Lung microvascular endothelial cell (primary cell): Measurements from ENCODE around the gene ZPR1. TPM values are rescaled to one million over a fixed set of nuclear protein-coding genes. Genes with fewer than 3 reads are reported as not detected.
"Not testable (repeated sequence)": the region's sequence is repeated elsewhere in the genome, so short reads cannot be mapped to it uniquely, and the experiment has no call there.

Experiments
- DNase-seq, 2 donors: peaks; one replicate each; pipeline versions ENCODE4 v3.0.0 to v3.0.0-alpha.2; 2010; ENCODE audit warnings: low read depth in 2 of 2
- total RNA-seq: library from RNA; depleted of rRNA; stranded (reverse); fragments of >200 nt; gene quantifications from 2 replicates; pipeline ENCODE4 v1.2.1, GENCODE V29; 2014

ZPR1 gene
- total RNA-seq, 1 donor from 2014 or later = 18.3 TPM

DNA sequence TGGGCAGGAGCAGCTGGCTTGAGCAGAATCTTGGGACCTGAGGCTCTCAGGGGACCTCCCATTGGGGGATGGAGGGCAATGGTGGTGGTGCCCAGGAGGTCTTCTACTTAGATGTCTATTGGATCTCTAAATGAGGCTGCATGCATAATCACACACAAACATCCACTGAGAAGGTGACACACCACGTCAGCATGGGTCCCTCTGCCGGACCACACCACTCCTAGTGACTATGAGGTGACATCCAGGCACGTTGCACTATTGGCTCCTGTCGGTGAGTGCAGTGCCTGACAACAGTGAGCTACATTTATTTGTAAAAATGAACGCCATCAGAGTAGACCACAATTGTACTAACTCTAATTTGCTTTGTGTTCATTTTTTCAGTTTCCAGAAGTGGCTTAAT is 37.6 kb upstream of the ZPR1 start:
- no peak for DNase-seq

DNA sequence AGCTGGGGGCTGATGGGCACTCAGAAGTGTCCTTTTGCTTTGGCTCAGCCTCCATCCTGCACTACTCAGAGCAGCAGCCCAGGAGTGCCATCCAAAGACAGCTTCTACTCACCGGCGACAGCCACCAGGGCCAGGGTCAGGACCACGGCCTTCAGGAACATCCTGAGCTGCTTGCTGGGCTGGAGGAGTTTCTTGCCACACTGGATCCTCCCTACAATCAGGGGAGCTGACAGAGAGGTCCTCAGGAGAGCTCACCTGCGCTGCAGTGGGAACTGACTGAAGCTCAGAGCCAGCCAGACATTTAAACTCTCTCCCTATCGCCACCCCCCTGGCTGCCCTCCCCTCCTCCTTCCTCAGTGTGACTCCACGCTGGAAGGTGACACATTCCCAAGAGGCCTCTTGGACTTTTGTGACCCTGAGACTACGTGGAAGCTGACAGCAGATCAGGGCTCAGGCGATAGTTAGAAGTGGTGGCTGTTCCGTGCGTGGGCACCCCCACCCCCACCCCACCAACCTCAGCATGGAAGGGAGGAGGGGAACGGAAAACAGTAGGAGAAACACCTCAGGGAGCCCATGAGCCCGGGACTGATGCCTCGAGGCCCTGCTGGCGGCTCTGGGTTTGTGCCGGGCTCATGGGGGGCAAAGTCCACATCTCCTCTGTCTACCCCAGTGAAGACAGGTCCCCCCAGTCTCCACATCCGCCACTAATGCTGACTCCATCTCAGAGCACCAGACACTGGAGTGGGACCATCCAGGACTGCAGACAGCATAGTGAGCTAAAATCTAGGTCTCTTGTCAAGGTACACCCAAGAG is 35.4 kb upstream of the ZPR1 start, which contains the start of gene APOA4:
APOA4 (minus strand) TSS at position 274 of the 813 bp plus-strand sequence; CDS start at position 161, 113 bp downstream.
- DNase-seq = no peak

DNA sequence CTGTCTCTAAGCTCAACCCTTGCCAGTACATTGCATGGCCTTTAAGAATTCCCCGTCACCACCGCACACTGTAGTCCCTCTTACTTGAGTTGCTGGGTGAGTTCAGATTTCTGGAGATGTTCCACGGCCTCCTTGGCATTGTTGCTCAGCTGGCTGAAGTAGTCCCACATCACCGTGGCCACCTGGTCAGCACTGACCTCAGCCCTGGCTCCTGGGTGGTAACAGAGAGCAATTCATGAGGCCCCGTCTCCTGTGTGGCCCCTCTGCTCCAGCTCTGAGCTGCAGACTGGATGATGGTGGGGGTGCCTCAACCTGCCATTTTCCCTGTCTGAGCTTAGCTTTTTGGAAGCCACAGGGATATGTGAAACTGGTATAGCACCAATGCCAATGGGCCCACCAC is 34.8 kb upstream of the ZPR1 start:
- DNase-seq = no peak

DNA sequence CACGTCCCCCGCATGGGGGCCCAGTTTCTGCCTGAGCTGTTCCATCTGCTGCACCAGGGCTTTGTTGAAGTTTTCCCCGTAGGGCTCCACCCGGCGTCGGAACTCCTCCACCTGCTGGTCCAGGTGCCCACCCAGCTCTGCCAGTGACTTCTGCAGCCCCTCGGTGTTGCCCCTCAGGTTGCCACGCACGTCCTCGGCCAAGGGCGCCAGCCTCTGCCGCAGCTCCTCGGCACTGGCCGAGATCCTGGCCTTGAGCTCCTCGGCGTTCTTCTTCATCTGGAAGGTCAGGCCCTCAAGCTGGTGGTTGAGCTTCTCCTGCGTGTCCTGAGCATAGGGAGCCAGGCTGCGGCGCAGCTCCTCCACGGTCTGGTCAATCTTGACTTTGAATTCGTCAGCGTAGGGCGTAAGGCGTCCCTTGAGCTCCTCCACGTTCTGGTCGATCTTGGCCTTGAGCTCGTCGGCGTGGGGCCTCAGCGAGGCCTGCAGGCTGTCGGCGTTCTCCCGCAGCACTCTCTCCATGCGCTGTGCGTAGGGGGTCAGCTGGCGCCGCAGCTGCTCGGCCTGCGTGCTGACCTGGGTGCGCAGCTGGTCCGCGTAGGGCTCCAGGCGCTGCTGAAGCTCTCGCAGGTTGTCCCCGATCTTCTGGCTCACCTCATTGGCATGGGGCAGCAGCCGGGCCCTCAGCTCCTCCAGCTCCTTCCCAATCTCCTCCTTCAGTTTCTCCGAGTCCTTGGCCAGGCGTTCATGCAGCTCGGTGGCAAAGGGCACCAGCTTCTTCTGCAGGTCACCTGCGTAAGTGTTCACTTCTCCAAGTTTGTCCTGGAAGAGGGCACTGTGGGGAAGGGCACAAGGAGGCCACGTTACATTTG is 33.5 kb upstream of the ZPR1 start:
- DNase-seq = no peak

DNA sequence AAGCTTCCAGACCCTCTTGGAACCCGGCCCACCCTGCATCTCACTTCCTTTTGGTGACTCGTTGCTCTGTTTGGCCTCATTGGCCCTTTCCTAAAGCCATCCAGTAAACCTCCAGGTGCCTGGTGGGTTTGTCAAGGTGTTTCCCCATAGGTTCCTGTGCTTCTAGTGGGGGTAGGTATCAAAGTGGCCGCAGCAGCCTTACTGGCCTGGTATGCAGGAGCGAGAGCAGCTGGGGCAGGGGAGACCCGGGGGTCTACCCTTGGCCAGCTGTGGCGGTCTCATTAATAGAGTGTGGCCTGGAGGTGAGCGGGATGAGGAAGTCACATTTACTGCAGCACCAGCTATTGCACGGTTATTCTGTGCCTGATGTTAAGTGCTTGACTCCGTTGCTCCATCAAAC is 31.2 kb upstream of the ZPR1 start:
- no peak for DNase-seq

DNA sequence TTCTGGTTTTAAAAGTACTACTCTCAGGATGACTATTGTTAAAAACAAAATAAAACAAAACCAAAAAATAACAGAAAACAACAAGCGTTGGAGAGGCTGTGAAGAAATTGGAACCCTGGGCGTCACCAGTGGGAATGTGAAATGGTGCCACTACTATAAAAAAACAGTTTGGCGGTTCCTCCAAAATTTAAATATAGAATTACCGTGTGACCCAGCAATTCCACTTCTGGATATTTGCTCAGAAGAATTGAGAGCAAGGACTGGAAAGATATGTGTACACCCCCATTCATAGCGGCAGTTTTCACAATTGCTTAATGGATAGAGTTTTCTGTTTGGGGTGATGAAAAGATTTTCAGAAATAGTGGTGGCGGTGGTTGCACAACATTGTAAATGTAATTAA is 26.7 kb upstream of the ZPR1 start:
- DNase-seq = no peak

DNA sequence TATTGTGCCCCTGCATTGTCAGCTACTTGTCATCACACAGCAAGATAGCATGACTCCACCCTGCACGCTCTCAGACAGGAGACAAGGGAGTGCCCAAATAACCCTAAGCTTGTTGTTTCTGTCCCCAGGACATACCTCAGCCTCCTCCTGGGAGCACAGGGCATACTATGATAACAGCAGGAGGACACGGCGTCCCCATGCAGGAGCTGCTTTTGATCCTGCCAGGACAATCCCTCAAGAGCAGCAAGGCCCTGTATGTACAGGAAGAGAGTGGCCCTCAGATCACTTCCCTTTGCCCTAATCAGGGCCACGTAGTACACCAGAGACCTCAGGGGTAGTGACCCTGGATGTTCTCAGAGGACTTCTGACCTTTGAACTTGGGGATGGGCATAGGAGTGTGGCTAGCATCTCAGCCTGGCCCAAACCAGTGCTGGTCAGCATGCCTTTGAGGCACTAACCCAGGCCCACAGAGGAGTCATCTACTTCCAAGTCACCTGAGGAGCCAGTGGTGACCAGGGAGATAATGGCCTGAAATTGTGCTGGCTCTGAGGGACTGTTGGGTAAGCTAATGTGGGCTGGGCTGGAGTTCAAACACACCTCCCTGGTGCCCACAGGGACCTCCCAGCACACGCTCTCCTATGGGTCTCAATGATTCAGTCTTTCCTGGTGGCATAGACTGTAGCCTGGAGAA is 26.1 kb upstream of the ZPR1 start:
- no peak for DNase-seq

DNA sequence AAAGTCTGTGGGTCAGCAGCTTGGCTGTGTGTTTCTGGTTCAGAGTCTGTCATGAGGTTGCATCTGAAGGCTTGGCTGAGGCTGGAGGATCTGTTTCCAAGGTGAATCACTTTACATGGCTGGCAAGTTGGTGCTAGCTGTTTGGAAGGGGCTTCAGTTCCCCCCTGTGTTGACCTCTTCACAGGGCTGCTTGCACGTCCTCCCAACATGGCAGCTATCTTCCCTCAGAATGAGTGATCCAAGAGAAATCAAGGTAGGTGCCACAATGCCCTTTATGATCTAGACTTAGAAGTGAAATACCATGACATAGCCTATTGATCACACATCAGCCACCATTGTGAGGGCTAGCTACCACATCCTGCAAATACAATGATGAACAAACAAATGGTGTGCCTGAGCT is 25.3 kb upstream of the ZPR1 start:
- DNase-seq = no peak

DNA sequence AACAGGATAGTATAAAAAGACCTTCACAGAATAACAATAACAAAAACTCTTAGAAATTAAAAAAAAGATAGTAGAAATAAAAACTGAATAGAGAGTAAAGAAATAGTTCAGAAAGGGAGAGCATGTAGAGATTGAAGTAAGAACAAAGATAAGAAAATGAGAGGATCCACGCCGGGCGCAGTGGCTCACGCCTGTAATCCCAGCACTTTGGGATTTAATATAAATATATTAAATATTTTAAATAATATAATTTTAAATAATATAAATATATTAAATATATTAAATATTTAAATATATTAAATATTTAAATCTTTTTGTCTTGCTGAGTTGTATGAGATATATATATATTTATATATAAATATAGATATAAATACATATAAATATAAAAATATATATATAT is 24.3 kb upstream of the ZPR1 start:
- no peak for DNase-seq

DNA sequence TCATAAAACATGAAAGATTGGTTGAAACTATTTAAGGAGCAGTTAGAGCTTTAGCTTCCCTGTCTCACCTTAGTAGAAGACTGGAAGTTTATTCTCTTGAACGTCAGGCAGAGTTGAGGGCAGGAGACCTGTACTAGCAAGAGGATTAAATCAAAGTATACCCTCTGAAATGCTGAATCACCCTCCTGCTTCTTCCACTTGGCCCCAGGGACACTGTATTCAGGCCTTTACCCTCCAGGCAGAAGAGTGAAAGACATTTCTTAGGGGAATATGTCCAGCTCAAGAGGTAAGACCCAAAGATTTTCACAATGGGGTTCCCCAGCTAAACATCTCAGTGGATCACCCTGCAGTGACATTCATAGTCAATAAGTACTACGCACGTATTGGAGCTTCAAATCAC is 23.4 kb upstream of the ZPR1 start:
- no peak for DNase-seq

DNA sequence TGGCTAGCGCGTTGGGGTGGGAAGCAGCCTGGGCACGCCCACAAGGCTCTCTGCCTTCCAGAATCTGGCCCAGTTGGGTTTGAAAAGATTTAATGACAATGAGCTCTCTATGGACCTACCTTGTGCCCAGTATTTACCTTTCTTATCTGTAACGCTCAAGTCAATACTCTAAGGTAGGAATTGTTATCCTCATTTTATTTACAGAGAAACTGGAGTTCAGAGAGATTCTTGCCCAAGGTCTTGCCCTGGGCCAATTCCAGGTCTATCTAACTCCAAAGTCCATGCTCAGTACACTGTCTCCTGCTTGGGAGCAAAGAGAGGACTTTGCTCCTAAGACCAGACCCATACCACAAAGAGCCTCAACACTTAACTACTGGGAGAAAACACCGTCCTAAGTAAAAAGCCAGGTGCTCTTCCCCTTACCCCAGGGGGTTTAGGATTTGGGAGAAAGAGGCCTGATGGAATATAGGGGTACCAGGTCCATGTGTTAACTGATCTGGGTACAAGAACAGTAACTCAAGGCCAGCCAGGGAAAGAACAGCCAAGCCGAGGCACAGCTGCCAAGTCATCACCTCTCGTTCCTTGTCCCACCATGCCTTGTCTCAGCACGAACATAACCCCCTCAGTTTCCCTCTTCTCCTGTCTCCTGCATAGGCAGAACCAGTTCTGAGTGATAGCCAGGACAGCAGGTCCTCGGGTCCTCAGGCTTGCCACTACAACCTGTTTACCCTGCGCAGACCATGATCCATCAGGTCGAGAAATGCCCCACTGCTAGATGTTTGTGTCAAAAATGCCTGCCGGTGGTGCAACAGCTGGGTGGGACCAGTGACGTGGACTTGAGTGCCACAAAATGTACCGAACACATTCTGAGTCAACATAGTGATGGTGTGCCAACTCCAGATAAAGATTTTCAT is 20.7 kb upstream of the ZPR1 start:
- peak in 1 of 2 donors; percentile 47 for DNase-seq

DNA sequence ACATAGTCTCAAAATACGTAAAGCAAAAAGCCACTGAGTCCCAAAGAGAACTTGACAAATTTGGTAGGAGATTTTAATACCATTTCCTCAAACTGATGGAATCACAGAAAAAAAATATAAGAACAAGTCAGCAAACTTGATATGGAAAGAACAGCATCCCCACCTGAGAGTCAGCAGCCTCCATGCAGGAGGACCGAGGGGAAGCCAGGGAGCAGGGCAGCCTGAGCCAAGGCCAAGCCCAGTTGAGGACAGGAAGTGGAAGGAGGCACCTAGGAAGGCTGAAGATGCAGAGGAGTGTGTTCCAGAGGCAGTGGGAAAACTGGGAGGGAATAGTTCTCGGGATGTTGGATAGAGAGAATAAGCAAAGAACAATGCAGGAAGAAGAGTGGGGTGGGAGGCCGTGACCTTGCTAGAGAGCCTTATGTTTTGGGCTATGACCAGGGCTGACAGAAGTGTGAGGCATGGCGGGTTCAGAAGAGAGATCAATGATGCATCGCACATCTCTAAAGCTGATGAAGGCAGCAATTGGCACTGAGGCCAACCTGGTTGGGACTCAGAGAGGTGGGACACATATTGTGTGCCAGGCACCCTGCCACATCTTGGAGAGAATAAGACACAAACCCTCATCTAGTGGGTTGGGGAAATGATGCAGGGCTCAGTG is 19.9 kb upstream of the ZPR1 start:
- no peak for DNase-seq

DNA sequence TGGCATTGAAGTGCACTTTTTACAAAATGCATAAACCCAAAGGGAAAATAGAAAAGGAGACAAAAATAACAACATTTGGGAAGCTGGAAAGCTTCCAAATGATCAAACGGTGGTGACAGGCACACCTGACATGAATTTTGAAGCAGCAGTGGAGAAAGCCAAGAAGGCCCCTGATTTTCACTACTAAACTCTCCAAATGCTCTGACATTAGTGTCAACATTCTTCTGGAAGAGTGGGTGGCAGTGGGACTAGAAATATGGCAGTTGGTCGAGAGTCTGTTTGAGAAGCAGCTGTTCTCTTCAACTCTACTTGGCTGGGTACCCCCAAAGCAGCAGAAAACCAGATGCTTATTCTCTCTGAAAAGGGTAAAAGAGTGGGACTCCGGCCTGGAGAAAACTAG is 16.2 kb upstream of the ZPR1 start:
- no peak for DNase-seq

DNA sequence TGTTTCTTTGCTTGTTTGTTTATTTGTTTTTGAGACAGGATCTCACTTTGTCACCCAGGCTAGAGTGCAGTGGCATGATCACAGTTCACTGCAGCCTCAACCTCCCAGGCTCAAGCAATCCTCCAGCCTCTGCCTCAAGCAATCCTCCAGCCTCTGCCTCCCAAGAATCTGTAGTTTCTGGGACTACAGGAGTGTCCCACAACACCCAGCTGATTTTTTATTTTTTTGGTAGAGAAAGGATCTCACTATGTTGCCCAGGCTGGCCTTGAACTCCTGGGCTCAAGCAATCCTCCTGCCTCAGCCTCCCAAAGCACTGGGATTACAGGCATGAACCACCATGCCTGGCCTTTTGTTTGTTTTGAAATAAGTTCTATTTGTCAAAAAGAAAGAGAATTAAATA is 13.8 kb upstream of the ZPR1 start:
- not testable (repeated sequence) for DNase-seq

DNA sequence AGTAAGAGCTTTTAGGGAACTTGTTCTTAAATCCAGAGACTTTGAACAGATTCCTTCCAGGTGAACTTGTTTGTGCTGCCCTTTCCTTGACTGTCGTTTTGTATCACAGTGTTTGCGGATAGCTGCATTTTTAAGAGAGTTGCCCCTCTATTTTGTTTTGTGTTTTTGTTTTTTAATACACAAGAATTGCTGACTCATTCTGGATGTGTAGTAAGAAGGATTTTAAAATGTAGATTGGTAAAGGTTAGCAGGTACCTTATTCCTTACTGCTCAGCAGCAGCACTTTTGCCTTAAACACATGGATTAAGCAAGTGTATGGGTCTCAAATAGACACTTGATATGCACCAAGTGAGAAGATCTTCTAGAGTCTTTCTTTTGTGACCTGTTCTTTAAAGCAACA is 12.8 kb upstream of the ZPR1 start:
- DNase-seq = no peak

DNA sequence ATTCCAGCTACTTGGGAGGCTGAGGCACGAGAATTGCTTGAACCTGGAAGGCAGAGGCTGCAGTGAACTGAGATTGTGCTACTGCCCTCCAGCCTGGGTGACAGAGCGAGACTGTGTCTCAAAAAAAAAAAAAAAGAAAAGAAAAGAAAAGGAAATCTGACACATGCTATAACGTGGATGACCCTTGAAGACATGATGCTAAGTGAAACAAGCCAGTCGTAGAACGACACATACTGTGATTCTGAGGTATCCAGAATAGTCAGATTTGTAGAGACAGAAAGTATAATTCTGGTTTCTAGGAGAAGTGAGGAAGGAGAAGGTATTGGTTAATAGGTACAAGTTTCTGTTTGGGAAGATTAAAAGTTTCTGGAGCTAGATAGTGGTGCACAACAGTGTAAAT is 10.5 kb upstream of the ZPR1 start:
- DNase-seq = no peak

DNA sequence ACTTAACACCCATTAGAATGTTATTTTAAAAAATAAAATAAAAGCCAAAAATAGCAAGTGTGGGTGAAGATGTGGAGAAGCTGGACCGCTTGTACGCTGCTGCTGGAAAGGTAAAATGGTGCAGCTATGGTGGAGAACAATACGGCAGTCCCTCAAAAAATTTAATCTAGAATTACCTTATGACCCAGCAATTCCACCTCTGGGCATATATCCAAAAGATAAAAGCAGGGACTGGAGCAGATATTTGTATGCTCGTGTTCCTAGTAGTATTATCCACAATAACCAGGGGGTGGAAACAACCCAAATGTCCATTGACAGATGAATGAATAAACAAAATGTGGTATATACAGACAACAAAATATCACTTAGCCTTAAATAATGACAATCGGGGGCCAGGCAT is 10.0 kb upstream of the ZPR1 start:
- DNase-seq = no peak

DNA sequence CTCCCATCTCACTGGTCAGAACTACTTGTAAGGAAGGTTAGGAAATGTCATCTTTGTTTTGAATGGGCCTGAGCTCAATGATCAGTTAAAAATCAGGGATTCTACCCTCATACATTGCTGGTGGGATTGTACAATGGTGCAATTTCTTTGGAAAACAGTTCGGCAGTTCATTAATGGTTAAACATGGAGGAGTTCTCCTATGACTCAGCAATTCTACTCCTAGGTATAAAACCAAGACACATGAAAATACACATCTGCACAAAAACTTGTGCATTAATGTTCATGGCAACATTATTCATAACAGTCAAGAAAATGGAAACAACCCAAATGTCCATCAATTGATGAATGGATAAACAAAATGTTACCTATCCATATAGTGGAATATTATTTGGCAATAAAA is 8.7 kb upstream of the ZPR1 start:
- DNase-seq = no peak

DNA sequence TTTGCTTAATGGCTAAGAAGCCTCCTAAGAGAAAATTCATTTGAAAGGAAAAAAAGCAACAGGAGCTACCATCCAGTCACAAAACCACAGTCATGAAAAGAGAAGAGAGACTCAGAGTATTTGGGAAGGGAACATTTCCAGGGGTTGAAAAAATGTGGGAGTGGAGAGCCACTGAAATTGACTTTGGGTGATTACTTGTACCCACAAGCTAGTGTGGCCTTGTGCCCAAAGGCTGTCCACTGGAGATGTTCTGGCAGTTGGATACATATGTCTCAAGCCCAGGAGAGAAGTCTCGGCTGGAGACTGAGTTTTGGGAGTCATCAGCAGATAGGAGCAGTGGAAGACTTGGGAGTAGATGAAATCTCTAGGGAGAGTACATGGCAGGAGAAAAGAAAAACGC is 7.0 kb upstream of the ZPR1 start:
- no peak for DNase-seq

DNA sequence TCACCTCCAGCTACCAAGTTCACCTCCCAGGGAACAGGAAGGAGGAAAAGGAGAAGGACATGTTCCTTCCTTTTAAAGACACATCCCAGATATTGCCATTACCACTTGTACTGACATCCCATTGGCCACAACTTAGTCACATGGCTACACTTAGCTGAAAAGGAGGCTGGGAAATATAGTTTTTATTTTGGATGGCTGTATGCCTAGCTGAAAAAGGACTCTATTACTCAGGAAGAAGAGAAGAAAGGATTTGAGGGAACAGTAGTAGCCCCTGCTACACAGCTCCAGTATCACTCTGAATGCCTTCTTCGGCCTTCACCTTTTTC is 5.9 kb upstream of the ZPR1 start:
- peak in 1 of 2 donors; percentile 12 for DNase-seq
